Fibroblast of villous mesenchyme (primary cell): ENCODE measurements around the gene IL1RL2. TPM values are rescaled to one million over a fixed set of nuclear protein-coding genes. Genes with fewer than 3 reads are reported as not detected.
A peak's percentile ranks its signal among the peaks of the same experiment; 100 is the strongest.

ENCODE experiments used
- DNase-seq: peaks from one replicate; pipeline ENCODE4 v3.0.0-alpha.2; 2010; ENCODE audit warnings: low read depth
- H3K4me3 ChIP-seq: 2 replicates; pipeline ENCODE4 v1.5.1; 2011; ENCODE audit warnings: low read depth, mild to moderate bottlenecking, low read length
- total RNA-seq: library from RNA; depleted of rRNA; stranded (reverse); fragments of >200 nt; gene quantifications from 2 replicates; pipeline ENCODE4 v1.2.3, GENCODE V29; 2012
- TF ChIP-seq, protein P1 (sequence below): IDR thresholded peaks from 2 replicates; pipeline ENCODE4 v1.5.1; 2012; ENCODE audit warnings: low read depth, mild to moderate bottlenecking, low read length; ENCODE audit not compliant: insufficient read depth

Gene IL1RL2
- total RNA-seq, 1 donor, result 1.3 TPM

DNA sequence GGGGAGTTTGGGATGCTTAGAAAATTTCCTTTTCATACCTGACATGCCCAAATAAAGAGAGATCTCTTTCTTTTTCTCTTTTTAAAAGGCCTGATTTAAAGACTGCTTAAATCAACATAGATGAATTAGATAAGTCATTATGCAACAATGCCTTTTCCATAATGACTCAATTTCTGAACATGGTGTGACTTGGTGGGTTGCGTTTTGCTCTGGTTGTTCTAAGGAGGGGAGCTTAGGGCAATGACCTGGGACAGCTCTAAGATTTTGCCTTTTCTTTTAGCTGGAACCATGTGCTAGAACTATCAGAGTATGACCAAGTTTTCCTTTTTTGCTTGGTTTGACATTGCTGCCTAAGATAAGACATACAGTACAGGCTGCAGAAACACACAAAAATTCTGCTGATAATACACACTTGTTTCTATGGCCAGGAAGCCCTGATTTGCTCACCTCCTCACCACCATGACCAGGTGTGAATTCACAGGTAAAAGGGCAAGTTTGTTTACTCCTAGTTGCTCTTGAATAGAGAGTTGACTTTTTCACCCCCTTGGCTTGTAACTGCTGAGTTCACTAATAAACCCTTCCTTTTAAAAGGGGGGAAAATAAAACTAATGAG is 66.4 kb downstream of the IL1RL2 start:
- no peak for DNase-seq
- H3K4me3 ChIP-seq, result no peak overlapping the region
- TF ChIP-seq, protein P1, sequence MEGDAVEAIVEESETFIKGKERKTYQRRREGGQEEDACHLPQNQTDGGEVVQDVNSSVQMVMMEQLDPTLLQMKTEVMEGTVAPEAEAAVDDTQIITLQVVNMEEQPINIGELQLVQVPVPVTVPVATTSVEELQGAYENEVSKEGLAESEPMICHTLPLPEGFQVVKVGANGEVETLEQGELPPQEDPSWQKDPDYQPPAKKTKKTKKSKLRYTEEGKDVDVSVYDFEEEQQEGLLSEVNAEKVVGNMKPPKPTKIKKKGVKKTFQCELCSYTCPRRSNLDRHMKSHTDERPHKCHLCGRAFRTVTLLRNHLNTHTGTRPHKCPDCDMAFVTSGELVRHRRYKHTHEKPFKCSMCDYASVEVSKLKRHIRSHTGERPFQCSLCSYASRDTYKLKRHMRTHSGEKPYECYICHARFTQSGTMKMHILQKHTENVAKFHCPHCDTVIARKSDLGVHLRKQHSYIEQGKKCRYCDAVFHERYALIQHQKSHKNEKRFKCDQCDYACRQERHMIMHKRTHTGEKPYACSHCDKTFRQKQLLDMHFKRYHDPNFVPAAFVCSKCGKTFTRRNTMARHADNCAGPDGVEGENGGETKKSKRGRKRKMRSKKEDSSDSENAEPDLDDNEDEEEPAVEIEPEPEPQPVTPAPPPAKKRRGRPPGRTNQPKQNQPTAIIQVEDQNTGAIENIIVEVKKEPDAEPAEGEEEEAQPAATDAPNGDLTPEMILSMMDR, result no peak

DNA sequence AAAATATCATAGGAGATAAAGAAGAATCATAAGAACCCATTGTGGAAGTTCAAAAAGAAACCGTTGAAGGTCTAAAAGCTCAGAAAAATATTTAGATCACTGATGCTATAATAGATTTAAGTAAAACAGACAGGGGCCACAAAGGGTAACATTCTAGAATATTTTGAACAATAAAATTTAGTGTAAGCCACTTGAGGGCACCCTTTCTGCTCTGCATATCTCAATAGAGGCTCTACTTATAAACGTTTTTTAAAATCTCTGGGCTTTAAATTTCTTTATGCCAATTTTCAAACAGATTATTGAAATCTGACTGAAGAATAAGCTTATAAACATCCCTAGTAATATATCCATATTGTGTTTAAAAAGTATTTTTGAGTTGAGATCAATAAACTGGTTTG is 66.9 kb downstream of the IL1RL2 start:
- H3K4me3 ChIP-seq, result no peak overlapping the region
- TF ChIP-seq, protein P1, result no peak
- no peak for DNase-seq

DNA sequence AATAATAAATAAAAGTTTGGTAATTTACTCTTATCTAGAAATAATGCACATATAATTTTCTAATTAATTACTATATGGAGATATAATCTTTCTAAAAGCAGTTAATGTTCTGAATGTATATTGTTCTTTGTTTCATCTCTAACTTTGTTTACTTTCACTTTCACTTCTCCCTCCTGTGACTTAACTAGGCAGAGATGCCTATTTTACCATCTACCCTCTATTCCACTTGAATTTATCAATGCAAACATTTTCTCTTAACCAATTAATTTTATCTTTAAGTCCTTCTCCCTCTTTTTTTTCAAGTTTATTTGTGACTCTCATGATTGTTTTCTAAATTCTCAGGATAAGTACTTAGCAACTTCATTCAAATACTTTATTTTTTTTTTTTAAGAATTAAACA is 69.5 kb downstream of the IL1RL2 start:
- DNase-seq, result peak; percentile 45
- TF ChIP-seq, protein P1, result no peak
- H3K4me3 ChIP-seq, result no peak overlapping the region

DNA sequence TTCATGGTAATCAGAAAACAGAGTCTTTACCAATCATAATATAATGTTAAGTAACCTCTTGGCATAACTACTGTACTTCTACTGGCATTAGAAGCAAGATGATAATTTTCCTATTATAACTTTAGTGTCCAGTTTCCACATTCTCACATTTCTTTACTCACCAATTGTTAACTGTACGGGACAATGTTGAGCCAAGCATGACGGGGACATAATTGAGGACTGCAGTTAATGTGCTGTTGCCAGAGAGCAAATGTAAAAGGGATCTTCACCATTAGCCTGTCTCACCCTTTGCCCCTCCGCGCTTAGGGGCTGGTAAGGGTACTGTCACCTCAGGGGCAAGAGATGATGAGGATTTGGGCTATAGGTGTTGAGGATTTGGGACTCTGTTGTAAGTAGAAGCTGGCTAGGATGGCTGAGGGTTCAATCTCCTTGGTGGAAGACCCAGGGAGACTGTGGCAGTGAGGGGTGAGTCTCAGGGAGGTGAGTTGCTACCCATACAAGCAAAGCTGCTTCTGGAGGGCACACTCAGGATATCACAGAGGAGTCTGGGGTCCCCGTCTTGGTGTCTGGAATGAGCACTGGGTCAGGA is 70.1 kb downstream of the IL1RL2 start:
- TF ChIP-seq, protein P1, result no peak
- no peak for DNase-seq
- H3K4me3 ChIP-seq, result no peak overlapping the region

DNA sequence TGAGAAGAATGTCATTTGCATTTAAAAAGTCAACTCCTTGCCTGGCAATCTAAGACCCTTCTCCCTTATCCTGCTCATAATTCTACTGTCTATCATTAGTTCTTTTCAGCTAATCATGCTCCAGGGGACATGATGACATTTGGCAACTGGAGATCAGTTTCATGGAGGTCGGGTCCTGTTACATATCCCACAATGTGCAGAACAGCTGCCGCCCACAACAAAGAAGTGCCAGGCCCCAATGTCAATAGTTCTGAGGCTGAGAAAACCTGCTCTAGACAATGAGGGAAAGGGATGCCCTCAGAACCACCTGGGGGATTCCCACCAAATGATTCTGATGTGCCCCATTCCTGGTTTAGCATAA is 71.2 kb downstream of the IL1RL2 start:
- H3K4me3 ChIP-seq, result no peak overlapping the region
- TF ChIP-seq, protein P1, result no peak
- no peak for DNase-seq

DNA sequence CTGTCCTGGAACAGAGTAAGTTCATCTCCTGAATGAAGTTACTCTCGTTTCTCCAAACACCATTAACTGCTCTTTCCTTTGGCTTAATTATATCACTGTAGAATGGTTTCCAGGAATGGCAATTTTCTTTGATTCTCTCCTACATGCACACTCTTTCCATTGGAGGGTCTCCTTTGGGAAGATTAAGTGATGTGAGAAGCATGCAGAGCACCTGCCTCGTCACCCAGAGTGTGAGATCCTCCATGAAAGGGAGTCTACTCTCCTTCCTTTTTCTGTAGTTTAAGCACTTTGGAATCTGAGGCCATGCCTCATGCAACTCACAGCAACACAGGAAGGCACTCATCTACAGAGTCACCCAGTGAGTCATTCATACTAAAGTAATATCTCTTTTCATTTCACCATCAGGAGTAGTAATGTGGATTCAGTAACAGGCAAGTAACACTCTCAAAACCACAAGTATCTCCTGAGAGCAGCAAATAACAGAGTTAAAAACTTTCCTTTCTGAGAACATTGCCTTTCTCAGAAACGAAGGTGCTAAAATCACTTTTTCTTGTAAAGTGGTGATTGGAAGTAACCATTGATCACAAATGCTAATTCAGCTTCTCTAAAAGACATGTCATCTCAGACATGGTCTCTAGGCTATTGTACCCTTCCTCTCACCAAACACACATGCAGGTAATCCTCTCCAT is 71.7 kb downstream of the IL1RL2 start:
- TF ChIP-seq, protein P1, result no peak
- peak; percentile 89 for DNase-seq
- no peak overlapping the region for H3K4me3 ChIP-seq
